GM21515 (cell line): ENCODE data around the gene PRKAG1.

Experiments used
- ATAC-seq: cut with Tn5 transposase; IDR thresholded peaks from one replicate; pipeline ENCODE4 v1.9.1; 2021; ENCODE audit not compliant: unreplicated experiment

PRKAG1 gene

DNA sequence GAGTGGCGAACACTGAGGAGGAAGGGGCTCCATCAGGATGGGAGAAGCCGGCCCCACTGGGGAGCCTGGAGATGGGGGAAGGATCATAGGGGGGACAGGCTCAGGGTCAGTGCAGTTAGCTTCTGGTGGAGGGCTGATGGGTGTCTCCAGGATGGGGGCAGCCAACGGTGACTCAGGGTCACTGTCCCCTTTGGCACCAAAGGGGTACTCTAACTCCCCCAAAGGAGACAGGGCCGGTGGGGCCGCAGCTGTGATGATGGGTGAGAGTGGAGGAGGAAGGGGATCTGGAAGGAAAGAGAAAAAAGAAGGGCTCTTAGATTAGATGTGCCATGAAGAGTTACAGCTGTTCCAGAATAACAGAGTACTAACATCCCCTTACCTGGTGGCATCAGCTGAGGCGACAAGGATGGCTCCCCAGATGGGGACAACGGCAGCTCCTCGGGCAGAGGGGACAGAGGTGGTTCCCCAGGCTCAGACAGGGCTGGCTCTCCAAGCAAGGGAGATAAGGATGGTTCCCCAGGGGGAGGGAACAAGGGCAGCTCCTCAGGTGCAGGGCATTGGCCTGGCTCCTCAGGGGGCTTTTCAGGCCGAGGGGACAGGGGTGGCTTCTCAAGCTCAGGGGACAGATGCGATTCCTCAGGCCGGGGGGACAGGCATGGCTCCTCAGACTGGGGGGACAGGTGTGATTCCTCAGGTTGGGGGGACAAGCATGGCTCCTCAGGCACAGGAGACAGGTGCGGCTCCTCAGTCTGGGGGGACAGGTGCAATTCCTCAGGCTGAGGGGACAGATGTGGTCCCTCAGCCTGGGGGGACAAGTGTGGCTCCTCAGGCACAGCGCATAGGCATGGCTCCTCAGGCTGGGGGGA is 32.2 kb upstream of the PRKAG1 start:
- ATAC-seq = no peak

DNA sequence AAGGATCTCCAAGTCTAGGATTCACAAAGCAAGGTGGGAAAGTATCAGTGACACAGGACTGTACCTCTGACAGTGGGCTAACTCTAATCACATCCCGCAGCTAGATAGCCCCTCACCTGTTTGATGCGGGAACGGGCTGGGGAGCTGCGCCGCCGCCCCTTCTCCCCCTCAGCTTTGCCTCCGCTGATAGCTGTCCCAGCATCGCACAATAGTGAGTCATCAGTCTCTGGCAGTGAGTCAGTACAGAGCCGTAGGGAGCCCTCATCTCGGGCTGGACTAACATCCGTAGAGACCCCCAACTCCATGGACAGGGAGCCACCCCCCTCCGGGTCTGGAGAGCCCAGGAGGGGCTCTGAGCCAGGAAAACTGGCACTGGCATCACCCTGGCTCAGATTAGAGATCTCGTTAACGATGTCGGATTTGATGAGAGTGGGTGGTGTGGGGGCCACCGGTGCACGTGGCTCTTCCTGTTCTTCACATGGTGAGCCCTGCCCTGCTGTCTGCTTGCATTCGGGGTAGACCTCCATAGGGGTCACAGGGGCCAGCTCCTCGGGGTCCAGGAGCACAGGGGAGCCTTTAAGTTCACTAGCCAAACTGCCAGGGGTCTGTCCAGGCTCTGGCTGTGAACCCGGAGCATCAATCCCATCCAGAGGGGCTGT is 31.1 kb upstream of the PRKAG1 start:
- ATAC-seq = no peak

DNA sequence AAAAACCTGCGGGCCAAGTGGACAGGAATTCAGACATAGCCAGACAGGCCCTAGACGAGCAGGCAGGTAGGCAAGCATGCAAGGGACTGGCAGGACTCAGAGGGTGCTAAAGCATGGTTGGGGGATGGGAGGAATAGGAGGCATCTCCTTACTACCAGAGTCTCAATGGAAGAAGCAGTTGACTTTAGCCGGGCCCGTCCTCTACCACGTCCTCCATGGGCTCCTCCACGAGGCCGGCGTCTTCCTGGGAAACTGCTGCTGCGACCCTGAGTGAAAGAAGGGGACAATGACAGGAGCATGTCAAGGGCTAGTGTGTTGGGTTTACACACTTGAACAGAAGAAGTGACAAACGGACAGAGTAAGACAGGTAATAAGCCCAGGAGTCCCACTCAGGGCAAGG is 30.4 kb upstream of the PRKAG1 start:
- ATAC-seq = no peak

DNA sequence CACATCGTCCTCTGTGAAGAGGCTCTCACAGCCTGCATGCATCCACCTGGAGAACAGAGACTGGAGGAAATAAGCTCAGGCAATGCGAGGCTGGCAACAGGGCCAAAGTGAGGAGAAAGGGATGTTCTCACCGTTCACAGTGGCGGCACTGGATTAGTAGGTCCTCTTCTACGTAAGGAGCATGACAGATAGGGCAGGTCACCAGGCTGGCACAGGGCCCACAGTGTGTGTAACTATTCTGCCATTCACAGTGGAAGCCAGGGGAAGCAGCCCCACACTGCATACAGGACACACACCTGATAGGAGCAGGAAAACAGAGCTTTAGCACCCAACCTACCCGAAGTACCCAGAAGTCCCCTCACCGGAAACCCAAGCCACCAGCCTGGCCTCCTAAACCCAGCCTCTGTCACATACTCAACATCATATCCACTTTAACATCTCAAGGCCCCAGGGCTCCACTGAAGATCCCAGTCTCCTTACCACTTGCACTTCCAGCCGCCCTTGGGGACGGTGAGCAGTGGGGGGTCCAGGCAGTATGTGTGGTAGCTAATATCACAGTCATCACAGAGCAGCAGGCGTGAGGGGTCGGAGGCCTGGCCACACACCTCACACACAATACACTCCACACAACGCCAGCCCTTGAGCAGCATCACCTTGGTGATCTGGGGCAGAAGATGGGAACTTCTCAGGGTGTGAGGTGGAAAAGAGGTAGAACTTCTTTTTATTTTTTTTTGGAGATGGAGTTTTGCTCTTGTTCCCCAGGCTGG is 27.7 kb upstream of the PRKAG1 start:
- ATAC-seq = no peak

DNA sequence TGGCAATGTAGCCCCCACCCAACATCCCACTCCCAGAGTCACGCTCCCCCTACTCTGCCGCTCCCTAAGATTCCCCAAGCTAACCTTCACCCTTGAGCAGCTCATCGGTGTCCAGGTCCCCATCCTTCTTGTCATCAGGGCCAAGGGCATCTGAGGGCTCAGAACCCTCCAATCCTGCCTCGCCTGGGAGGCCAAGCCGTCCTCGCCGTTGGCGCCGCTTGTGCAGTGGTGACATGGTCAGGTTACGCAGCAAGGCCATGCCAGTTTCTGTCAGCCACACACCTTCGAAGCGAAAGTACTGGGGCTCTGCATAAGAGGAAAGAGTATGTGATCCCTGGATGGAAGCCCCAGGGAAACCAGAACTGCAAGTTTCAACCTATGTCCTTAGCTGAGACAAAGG is 26.1 kb upstream of the PRKAG1 start:
- ATAC-seq = no peak

DNA sequence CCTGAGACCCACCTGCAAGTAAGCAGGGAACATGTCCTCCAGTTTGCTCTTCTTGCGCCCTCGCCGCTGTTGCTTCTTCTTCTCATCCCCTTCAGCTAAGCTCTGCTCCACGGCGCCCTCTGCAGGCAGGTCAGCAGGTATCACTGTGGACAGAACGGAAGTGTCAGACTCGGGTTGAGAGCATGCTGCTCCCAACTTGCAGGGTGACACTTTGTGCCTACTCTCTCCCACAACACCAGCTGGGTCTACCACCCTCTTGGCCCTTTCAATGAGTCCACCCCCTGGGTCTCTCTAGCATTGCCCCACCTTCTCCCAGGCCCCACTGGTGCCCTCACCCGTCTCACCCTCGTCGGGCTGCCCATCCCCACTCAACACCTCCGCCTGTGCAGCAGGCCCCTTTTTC is 25.3 kb upstream of the PRKAG1 start:
- ATAC-seq = no peak

DNA sequence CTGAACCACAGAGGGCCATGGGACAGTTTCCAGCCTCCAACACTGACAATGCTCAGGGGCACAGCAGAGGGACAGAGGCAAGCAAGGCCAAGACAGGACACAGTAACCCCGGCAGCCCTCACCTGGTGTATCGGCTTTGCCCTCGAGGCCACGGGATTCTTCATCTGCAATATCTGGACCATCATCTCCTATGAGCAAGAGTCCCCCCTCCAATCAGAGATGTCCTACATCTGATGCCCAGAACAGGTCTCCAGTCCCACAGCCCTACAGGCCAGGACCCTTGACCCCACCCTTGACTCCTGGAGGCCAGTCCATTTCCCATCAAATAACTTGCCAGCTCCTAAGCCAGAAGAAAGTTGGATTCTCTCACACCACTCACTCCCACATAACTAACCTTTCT is 24.7 kb upstream of the PRKAG1 start:
- ATAC-seq = no peak

DNA sequence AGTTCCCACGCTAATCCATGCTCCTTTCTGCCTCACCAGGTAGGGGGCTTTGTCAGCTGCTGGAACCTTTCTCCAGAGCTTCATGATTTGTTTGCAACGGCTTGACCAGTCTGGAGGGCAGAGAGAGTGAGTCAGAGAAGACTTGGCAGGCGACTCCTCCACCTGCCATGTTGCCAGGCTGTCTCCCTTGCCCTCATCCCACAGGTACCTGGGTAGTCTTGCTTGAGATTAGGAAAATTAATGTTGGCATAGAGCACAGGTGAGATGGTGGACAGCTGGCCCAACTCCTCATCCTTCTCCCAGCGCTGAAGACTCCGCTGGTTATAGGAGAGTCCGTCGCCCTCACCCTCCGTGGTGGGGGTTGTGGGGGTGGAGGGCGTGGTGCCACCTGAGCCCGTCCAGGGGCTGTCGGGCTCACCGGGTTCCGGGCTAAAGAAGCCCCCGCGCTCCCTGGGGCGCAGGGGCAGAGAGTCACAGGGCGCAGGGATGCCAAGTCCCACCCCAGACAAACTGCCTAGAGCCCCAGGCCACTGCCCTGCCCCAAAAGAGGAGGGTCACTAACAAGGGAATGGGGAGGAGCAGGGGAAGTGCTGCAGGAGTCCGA is 23.4 kb upstream of the PRKAG1 start:
- ATAC-seq = no peak

DNA sequence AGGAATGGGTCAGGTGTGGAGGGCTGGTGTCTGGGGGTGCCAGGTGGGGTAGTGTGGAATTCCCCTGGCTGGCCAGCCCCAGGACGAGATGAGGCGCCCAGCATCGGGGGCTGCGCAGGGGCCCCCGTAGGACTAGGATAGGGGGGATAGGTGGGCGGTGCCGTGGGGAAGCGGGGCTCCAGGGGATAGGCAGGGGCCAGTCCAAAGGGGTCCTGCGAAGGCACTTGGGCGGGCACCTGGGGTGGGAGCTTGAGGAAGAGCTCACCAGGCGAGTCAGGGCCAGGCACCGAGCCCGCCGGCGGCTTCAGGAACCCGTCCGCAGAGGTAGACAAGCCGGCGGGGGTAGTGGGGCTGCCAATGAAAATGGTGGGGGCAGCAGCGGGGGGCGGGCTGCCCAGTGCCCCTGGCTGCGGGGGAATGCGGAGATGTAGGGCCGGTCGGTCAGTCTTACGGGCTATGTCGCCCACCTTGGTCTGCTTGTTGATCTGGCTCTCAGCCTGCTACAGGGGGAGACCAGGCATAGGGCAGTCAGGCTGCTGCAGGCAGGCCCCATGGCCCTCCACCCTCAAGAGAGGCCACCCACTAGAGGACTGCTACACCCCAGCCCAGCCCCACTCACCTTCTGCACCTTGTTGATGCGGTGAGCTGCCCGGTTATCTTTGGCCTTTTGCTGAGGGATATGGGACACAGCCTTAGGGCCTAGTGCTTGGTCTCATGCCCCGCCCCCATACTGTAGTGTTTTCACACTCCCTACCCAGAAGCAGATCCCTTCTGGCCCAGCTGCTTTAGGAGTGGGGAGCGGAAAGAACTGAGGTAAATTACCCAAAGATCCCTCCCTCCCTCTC is 22.7 kb upstream of the PRKAG1 start:
- ATAC-seq = no peak

DNA sequence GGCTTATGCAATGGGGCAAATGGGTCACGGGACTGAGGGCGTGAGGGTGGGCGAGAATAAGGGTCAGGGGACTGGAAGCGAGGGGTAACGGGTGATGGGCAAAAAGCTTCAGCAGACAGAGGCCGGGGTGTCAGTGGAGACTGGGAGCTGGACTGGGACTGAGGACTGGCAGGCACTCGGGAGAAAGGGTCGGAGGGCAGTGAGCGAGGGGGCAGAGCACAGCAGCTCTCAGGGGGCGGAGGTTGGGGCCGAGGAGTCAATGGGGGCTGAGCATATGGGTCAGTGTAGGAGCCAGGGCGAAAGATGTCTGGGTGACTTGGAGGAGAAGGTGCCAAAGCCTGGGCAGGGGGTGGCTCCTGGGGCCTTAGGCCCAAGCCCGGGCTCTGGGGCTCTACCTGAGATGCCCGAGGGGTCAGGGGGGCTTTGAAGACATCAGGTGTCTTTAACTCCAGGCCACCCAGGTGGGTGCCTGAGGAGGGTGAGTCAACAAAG is 21.8 kb upstream of the PRKAG1 start:
- no peak for ATAC-seq

DNA sequence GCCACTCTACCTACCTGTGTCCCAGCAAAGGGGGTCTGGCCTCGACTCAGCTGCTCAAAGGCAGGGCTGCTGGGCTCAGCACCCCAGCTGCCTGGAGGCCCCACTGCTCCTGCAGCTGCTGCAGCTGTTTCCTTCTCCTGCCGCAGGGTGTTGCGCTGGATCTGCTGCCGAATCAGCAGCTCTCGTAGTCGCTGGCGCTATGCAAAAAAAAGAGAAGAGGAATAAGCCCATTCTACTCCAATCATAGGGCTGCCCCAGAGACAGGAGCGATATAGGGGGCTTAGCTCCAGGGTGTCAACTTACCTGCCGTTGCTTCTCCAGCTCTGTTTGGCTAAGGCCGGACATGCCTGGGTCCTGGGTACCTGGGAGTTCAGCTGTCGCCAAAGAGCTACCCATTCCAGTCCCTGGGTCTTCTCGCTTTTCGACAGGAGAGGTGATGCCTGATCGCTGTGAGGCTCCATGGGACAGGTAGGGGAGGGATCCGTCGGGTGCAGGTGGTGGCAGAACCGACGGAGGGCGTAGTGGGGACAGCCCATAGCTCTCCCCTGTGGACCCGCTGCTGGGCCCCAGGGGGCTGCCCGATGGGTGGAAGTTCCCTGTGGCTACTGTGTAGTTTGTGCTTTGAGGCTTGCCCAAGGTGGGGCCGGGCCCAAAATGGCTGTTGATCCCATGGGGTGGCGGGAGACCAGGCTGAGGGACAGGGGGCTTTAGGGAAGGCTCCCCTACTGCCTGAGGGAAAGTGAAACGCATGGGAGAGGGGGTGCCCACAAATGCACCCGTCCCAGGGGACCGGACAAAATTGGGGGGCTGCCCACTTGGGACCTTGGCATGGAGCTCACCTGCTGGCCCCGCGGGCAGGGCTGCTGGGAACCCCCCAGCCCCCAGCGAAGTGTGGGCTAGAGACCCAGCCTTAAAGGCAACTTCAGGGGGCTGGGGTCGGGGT is 21.1 kb upstream of the PRKAG1 start:
- no peak for ATAC-seq

DNA sequence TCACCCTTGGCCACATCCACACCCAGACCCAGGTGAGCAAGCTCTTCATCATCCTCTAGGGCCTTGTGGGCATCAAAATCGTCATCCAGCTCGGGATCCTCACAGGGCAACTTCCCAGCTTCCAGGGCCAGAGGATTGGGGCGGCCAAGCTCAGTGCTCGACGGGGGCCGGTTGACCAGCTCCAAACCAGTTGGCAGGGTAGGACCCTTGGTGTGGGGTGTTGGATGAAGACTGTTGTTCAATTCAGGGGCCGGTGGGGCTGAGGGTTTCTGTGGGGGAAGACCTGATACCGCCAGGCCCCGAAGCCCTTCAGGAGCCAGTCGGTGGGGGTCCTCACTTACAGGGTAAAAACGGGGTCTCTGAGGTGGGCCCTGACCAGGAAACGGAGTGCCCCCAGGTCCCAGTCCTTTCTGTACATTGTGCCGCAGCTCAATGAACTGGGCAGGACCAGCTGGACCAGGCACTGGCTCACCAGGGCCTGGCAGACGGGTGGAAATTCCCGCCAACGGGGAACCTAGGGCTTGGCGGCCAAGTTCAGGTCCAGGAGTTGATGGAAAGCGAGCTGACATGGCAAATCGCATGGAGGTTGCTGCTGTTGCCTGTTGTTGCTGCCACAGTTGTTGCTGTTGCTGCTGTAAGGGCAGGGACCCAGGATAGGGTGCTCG is 19.8 kb upstream of the PRKAG1 start:
- no peak for ATAC-seq

DNA sequence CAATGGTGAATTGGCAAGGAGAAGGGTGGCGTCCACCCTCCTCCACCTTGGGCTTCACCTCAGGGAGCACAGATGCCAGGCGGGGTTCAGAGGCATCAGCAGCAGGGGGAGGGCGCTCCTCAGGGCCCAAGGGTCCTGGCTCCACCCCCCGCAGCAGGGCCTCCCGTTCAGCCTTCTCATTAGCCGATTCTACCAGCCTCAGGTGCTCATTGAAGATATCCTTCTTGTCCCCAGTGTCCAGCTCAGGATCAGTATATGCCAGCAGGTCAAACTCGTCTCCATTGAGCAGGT is 19.3 kb upstream of the PRKAG1 start:
- ATAC-seq = no peak

DNA sequence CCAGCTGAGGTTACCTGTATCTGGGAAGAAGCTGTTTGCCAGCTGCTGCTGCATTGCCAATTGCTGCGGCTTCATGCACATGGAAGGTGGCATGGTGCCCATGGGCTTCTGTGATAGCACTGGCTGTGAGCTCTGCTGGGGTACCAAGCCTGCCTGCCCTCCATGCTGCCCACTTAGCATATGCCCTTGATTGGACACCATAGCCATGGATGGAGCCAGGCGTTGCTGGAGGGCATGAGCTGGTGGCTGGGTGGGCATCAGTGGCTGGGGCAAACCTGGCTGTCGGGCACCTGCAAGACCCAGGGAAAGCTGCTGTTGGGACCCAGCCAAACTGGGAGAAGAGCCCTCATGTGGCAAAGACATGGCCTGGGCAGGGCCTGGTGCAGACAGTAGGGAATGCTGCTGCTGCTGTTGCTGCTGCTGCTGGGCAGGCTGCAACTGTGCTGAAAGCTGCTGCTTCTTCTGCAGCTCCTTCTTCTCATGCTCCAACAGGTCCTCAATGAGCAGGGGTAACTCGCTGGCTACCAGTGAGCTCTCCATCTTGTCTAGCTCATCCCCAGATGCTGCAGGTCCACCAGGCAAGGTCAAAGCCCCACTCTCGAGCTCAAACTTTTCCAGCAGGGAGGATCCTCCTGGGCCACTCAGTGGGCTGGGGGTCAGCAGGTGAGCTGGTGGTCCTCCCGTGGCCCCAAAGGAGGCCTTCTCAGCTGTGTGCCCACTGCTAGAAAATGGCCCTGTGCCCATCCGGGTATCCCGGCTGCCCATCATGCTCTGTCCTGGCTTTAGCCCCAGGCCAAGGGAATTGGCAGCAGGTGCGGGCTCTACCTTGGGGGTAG is 18.8 kb upstream of the PRKAG1 start:
- no peak for ATAC-seq

DNA sequence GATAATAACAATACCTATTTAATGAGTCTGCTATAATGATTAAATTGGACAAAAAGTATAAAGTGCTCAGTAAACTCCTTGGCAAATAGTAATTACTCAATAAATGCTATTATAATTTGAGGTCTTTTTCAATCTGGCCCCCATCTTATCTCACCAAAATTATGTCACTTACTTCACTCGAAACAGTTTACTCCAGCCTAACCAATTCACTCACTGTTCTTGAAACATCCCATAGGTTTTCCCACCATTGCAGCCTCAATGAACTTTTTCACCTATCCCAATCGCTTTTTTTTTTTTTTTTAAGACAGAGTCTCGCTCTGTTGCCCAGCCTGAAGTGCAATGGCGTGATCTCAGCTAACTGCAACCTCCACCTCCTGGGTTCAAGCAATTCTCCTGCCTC is 17.5 kb upstream of the PRKAG1 start:
- ATAC-seq = no peak

DNA sequence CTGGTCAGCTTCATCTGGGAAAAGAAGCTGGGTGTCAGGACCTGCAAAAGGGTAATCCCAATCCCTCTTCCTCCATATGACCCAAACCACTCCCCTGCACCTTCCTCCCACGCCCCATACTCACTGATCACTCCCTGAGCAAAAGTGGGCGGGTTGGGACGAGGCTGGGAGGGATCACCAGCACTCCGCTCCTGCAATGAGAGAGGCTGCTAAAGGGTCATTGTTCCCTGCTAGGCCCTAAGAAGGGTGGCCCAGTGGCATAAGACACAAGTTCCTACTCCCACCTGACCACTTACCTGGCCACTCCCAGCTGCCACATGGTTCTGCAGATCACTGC is 15.7 kb upstream of the PRKAG1 start:
- ATAC-seq = no peak

DNA sequence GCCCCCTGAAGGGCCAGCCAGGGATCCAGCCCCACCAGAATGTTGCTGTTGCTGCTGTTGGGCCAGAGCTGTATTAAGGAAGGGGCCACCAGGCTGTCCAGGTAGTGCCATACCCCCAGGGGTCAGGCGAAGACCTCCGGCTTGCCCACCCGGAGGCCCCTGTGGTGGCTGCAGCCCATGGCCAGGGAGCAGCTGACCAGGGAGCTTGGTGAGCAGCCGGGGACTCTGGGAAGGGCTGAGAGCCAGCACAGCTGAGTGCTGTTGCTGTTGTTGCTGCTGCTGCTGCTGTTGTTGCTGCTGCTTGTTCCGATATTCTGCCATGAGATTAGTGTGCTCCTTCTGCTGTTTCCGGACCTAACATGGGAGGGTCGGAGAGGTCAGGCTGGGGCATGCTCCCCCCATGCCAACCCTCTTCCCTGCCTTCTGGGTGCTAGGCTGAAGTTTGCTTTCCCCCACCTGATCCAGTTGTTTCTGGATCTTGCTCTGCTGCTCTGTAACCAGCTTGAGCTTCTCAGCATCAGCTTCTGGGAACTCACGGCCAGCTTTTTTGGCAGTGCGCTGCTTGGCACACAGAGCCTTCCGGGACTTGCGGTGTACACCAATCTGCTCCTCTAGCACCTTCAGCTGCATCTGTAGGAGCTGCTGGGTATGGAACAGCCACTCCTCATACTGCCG is 15.2 kb upstream of the PRKAG1 start:
- no peak for ATAC-seq
